ENCODE measurements around the gene RAD9A. TPM values are rescaled to one million over a fixed set of nuclear protein-coding genes. Genes with fewer than 3 reads are reported as not detected.

Gene RAD9A
- total RNA-seq, 1 experiment from 2014 or later = 20.9 TPM

DNA sequence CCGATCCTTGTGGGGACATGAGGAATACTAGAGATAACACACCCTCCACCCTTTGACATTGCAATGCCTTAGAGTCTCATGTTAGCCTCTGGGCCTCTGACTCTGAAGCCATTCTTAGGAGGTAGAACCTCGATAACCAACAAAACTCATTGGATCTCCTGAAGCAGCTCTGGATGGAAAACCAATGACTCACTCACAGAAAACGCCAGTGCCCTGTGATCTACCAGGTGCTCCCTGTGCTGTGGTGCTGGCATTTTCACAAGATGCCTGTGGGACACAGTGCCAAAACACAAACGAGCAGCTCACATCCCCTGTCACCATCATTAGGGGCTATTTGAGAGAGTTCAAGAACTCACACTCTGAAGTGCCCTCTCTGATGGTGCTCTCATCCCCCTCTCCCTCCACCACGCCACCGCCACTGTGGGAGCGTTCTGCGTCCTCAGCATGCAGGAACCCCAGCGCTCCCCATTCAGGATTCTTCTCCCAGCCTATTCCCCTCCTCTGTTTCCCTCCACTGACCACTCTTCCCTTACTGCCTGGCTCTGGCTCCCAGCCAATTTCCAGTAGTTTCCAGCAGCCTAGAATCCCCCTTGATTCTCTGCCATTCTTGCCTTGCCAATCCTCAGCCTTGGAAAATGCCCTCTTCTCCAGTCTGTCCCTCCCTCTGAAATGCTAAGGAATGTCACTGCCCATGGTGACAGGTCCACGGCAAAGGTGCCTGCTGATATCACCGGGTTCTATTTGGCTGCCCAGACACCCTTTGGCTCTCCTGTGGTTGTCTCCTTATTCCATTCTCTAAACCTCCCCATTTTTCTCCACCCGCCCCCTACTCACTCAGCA is 33.7 kb upstream of the RAD9A start:
- H3K27me3 Mint-ChIP-seq (ENCODE audit: low read depth) = peaks cover 39% of the 10 kb centered on the region
- Histone ChIP-seq H2BK12ac (ENCODE audit: insufficient read length, low read depth, low read length) (no peak overlapping the region), H2BK120ac (ENCODE audit: low read depth, low read length, poor library complexity, severe bottlenecking) (no peak overlapping the region), H3T11ph (ENCODE audit: low read length) (no peak overlapping the region), H2AK5ac (ENCODE audit: insufficient read length, low read length) (no peak overlapping the region), H3K9me3 (ENCODE audit: control insufficient read depth, low read depth, low read length) (no peaks in the 10 kb centered on the region), H4K8ac (replicated peaks; ENCODE audit: insufficient read length, low read depth, low read length) (no peak overlapping the region), H4K5ac (ENCODE audit: insufficient read length, low read depth, low read length) (no peak overlapping the region), H3K79me1 (ENCODE audit: insufficient read depth, low read depth, low read length, poor library complexity, severe bottlenecking) (no peaks in the 10 kb centered on the region), H3K9ac (ENCODE audit: extremely low read depth, insufficient read length, low read length) (no peak overlapping the region), H4K91ac (ENCODE audit: insufficient read length, low read depth, low read length) (no peak overlapping the region), H3K56ac (ENCODE audit: insufficient read length, low read depth, low read length) (no peak overlapping the region), H2BK15ac (ENCODE audit: low read depth, low read length) (no peak overlapping the region), H3K4ac (ENCODE audit: low read depth, low read length) (no peak overlapping the region), H3K14ac (ENCODE audit: insufficient read depth, low read length) (no peak overlapping the region), H3K4me1 (ENCODE audit: insufficient read depth, low read length) (no peaks in the 10 kb centered on the region), H2AFZ (ENCODE audit: low read length) (no peak overlapping the region), H2BK20ac (ENCODE audit: low read depth, low read length, poor library complexity, severe bottlenecking) (no peak overlapping the region), H2BK5ac (ENCODE audit: insufficient read length, low read length) (no peak overlapping the region), H3K4me2 (ENCODE audit: insufficient read depth, insufficient read length, low read length) (no peak overlapping the region), H3K79me2 (ENCODE audit: insufficient read depth, low read length) (no peaks in the 10 kb centered on the region), H3K23ac (ENCODE audit: insufficient read length, low read depth, low read length) (no peak overlapping the region), H3K27me3 (ENCODE audit: insufficient read depth, low read length) (no peaks in the 10 kb centered on the region; the same call in 1 of the 2 replicates), H3K27ac (ENCODE audit: insufficient read length, low read depth, low read length) (no peak overlapping the region), H3K18ac (ENCODE audit: insufficient read length, low read depth, low read length) (no peak overlapping the region), H3K23me2 (ENCODE audit: insufficient read length, low read depth, low read length, poor library complexity, severe bottlenecking) (peaks cover 9% of the 10 kb centered on the region), H4K20me1 (ENCODE audit: control insufficient read depth, insufficient read depth, insufficient read length) (no peaks in the 10 kb centered on the region)
- H3K4me3 Mint-ChIP-seq = no peak overlapping the region
- H3K36me3 Mint-ChIP-seq (ENCODE audit: insufficient read depth in 1 of 3, low read depth in 3 of 3) = no peaks in the 10 kb centered on the region
- H3K4me1 Mint-ChIP-seq = peaks cover 29 to 35% of the 10 kb centered on the region in 2 experiments
- DNase-seq = no peak
- WGBS (ENCODE audit: extremely low coverage, insufficient read length, low lambda C conversion rate) = 100% methylated on average over 1 of the region's 12 CpGs
- H3K9me3 Mint-ChIP-seq = no peaks in the 10 kb centered on the region
- no peak overlapping the region for H3K27ac Mint-ChIP-seq
- TF ChIP-seq, protein P1, sequence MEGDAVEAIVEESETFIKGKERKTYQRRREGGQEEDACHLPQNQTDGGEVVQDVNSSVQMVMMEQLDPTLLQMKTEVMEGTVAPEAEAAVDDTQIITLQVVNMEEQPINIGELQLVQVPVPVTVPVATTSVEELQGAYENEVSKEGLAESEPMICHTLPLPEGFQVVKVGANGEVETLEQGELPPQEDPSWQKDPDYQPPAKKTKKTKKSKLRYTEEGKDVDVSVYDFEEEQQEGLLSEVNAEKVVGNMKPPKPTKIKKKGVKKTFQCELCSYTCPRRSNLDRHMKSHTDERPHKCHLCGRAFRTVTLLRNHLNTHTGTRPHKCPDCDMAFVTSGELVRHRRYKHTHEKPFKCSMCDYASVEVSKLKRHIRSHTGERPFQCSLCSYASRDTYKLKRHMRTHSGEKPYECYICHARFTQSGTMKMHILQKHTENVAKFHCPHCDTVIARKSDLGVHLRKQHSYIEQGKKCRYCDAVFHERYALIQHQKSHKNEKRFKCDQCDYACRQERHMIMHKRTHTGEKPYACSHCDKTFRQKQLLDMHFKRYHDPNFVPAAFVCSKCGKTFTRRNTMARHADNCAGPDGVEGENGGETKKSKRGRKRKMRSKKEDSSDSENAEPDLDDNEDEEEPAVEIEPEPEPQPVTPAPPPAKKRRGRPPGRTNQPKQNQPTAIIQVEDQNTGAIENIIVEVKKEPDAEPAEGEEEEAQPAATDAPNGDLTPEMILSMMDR (conservative IDR thresholded peaks at IDR 0.05) = no peak

Data from H9 (cell line).